ENCODE data around the gene THRAP3. TPM values are rescaled to one million over a fixed set of nuclear protein-coding genes. Genes with fewer than 3 reads are reported as not detected.

Gene THRAP3
- total and polyA plus RNA-seq, 2 donors (not counting 3 experiments of a cell fraction or from before 2014, with no cell fraction given), result 38.0 to 144 TPM

DNA sequence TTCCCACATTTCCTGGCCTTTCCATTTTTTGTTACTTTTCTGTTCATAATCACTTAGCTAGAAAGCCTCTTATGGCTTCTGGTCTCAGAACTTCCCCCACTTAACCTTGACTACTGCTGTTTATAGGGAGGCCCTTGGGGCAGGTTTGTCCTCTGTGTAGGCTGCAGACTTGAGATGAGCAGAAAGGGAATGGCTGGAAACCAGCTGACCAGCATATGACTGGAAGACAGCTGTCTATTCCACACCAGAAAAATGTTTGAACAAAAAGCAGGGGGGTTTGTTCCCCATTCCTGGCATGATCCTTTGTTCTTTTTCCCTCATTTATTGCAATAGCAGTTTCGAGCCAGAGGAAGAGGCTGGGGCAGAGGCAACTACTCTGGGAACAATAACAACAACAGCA lies 77.0 kb downstream of the THRAP3 start:
- no peaks in the 10 kb centered on the region for H4K20me1 ChIP-seq (replicated peaks; ENCODE audit: control insufficient read depth, extremely low read depth, insufficient read depth, low read length)
- no peaks in the 10 kb centered on the region for H3K9me3 ChIP-seq (replicated peaks; ENCODE audit: control insufficient read depth, insufficient read depth, low read length)
- H3K4me2 ChIP-seq (ENCODE audit: insufficient read depth, low read length), result no peak overlapping the region
- BruUV-seq (replicated peaks), result no TSS peak
- TF ChIP-seq JUN (IDR thresholded peaks at IDR 0.05; ENCODE audit: borderline replicate concordance, insufficient read depth, insufficient read length, low read depth) (no peak), EZH2 (IDR thresholded peaks at IDR 0.05; ENCODE audit: borderline replicate concordance, low read depth, low read length, severe bottlenecking) (no peak), MYC (IDR thresholded peaks at IDR 0.05; ENCODE audit: low read depth, low read length) (no peak), FOS (IDR thresholded peaks at IDR 0.05; ENCODE audit: borderline replicate concordance, insufficient read depth, low read length) (no peak), POLR2A (IDR thresholded peaks at IDR 0.05; ENCODE audit: low read depth, low read length) (no peak), GATA2 (IDR thresholded peaks at IDR 0.05; ENCODE audit: insufficient read depth, insufficient read length, low read depth, low read length) (no peak), POLR2AphosphoS5 (IDR thresholded peaks at IDR 0.05; ENCODE audit: insufficient read depth, low read depth, low read length) (no peak)
- TF ChIP-seq, protein P1, sequence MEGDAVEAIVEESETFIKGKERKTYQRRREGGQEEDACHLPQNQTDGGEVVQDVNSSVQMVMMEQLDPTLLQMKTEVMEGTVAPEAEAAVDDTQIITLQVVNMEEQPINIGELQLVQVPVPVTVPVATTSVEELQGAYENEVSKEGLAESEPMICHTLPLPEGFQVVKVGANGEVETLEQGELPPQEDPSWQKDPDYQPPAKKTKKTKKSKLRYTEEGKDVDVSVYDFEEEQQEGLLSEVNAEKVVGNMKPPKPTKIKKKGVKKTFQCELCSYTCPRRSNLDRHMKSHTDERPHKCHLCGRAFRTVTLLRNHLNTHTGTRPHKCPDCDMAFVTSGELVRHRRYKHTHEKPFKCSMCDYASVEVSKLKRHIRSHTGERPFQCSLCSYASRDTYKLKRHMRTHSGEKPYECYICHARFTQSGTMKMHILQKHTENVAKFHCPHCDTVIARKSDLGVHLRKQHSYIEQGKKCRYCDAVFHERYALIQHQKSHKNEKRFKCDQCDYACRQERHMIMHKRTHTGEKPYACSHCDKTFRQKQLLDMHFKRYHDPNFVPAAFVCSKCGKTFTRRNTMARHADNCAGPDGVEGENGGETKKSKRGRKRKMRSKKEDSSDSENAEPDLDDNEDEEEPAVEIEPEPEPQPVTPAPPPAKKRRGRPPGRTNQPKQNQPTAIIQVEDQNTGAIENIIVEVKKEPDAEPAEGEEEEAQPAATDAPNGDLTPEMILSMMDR (IDR thresholded peaks at IDR 0.05; ENCODE audit: extremely low read depth in 1 of 2, insufficient read depth in 1 of 2, low read depth in 1 of 2, low read length in 2 of 2), result no peak
- TF ChIP-seq, protein P2, sequence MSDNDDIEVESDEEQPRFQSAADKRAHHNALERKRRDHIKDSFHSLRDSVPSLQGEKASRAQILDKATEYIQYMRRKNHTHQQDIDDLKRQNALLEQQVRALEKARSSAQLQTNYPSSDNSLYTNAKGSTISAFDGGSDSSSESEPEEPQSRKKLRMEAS (IDR thresholded peaks at IDR 0.05; ENCODE audit: insufficient read depth, insufficient read length), result no peak
- dilution Hi-C loops (cut with MboI; ENCODE audit: extremely low pct_ligation_motif_present, low sequenced_read_pairs), result no loop called here
- FAIRE-seq (no peak), DNase-seq (ENCODE audit: low read depth, low spot score) (no peak)
- no peak overlapping the region for H3K4me3 ChIP-seq (replicated peaks in 1 of 3; ENCODE audit: insufficient read depth in 1 of 3, low read depth in 1 of 3, low read length in 3 of 3)
- H3K9me1 ChIP-seq (replicated peaks; ENCODE audit: control insufficient read depth, extremely low read depth, insufficient read depth, low read length), result no peaks in the 10 kb centered on the region
- peaks cover 10% of the 10 kb centered on the region for H3K79me2 ChIP-seq (ENCODE audit: control insufficient read depth, insufficient read depth, low read length)
- peaks cover 36 to 38% of the 10 kb centered on the region in 2 experiments for H3K36me3 ChIP-seq (ENCODE audit: control insufficient read depth in 2 of 2, extremely low read depth in 1 of 2, insufficient read depth in 2 of 2, low read length in 2 of 2)
- no peaks in the 10 kb centered on the region for H3K27me3 ChIP-seq (ENCODE audit: control insufficient read depth in 2 of 2, insufficient read depth in 2 of 2, low read length in 2 of 2)
- no peak overlapping the region for H3K27ac ChIP-seq (ENCODE audit: insufficient read depth, low read depth, low read length)
- intact Hi-C loops (cut with micrococcal nuclease), result loop anchor here (5.0 kb wide), 1 partner anchor 154 kb away; the partner anchor contains the start of gene TRAPPC3
- no peak overlapping the region for H2AFZ ChIP-seq (ENCODE audit: low read depth, low read length)
- no peak overlapping the region for H3K9ac ChIP-seq (replicated peaks; ENCODE audit: extremely low read depth, insufficient read depth, low read length)
- ChIA-PET POLR2A (no interaction called here), CTCF (interaction anchor here (1.2 to 2.6 kb wide), 6 partner anchors 16 to 152 kb away, joined by 3 to 17 read pairs (median 10); partner anchors contain the start of gene TRAPPC3)
- peaks cover 19% of the 10 kb centered on the region for H3K4me1 ChIP-seq (ENCODE audit: control insufficient read depth, extremely low read depth, insufficient read depth, low read length)
